K562 (cell line): Measurements from ENCODE around the gene APOM. TPM values are rescaled to one million over a fixed set of nuclear protein-coding genes. Genes with fewer than 3 reads are reported as not detected.

Experiments used
- ASH1L ChIP-seq: fragments of 450-650 bp; IDR thresholded peaks from 2 replicates; pipeline ENCODE4 v1.6.1; 2018; ENCODE audit warnings: borderline replicate concordance, mild to moderate bottlenecking, low read depth; ENCODE audit not compliant: partially characterized antibody
- BRF1 ChIP-seq: IDR thresholded peaks from 3 replicates; pipeline ENCODE4 v1.6.1; 2011; ENCODE audit warnings: borderline replicate concordance, mild to moderate bottlenecking; ENCODE audit not compliant: insufficient read length; ENCODE audit errors: extremely low read depth
- ELK1 ChIP-seq: sonication (generic); formaldehyde crosslinking; IDR thresholded peaks from 2 replicates; pipeline ENCODE4 v1.8.1; 2022; ENCODE audit warnings: missing genetic modification reagents
- GTF2A2 ChIP-seq: IDR thresholded peaks from 2 replicates; pipeline ENCODE4 v1.6.1; 2016; ENCODE audit warnings: mild to moderate bottlenecking, missing genetic modification characterization, missing compliant biosample characterization
- HDAC3 ChIP-seq: fragments of 450-650 bp; IDR thresholded peaks from 2 replicates; pipeline ENCODE4 v1.6.1; 2018; ENCODE audit warnings: borderline replicate concordance, mild to moderate bottlenecking, moderate library complexity; ENCODE audit not compliant: partially characterized antibody
- HMGXB4 ChIP-seq: sonication (generic); formaldehyde crosslinking; IDR thresholded peaks from 2 replicates; pipeline ENCODE4 v1.8.1; 2023; ENCODE audit warnings: mild to moderate bottlenecking, missing genetic modification reagents
- HNRNPLL ChIP-seq: fragments of 200-400 bp; formaldehyde crosslinking; IDR thresholded peaks from 2 replicates; pipeline ENCODE4 v1.6.1; 2017; ENCODE audit warnings: low read length, low read depth, mild to moderate bottlenecking; ENCODE audit not compliant: poor library complexity, severe bottlenecking
- MED1 ChIP-seq: sonication (generic); formaldehyde crosslinking; IDR thresholded peaks from 2 replicates; pipeline ENCODE4 v1.8.1; 2023; ENCODE audit warnings: missing genetic modification reagents, borderline replicate concordance
- MYC ChIP-seq, 2 experiments: fragments of 250-450 bp in 1 of 2; sonication (Bioruptor Pico) in 1 of 2; IDR thresholded peaks; 2 replicates each; pipeline versions ENCODE4 v1.5.1 to v1.6.1; 2012 to 2021; ENCODE audit warnings: low read depth in 2 of 2, borderline replicate concordance in 1 of 2, improper control_type of control experiment in 1 of 2, low read length in 1 of 2, mild to moderate bottlenecking in 1 of 2, moderate library complexity in 1 of 2
- MYNN ChIP-seq, 2 experiments: sonication (generic); formaldehyde crosslinking in 1 of 2; IDR thresholded peaks; 2 replicates each; pipeline versions ENCODE4 v1.5.0 to v1.6.1; 2016 to 2020; ENCODE audit warnings: antibody characterized with exemption in 1 of 2, missing genetic modification reagents in 1 of 2
- NFIX ChIP-seq: fragments of 250-450 bp; sonication (Bioruptor Pico); IDR thresholded peaks from 2 replicates; pipeline ENCODE4 v1.4.0; 2020; ENCODE audit warnings: low read depth, mild to moderate bottlenecking, moderate library complexity
- PHB ChIP-seq: fragments of 250-450 bp; sonication (Bioruptor Pico); IDR thresholded peaks from 2 replicates; pipeline ENCODE4 v1.5.0; 2021
- RAD51 ChIP-seq: fragments of 450-650 bp; IDR thresholded peaks from 2 replicates; pipeline ENCODE4 v1.7.1; 2016; ENCODE audit warnings: low read depth, mild to moderate bottlenecking, borderline replicate concordance
- RB1 ChIP-seq: fragments of 450-650 bp; IDR thresholded peaks from 2 replicates; pipeline ENCODE4 v1.6.1; 2017; ENCODE audit warnings: low read depth, mild to moderate bottlenecking
- SETDB1 ChIP-seq: IDR thresholded peaks from one replicate; pipeline ENCODE4 v1.6.1; 2012; ENCODE audit warnings: low read length, control low read depth, inconsistent platforms
- ZC3H11A ChIP-seq: IDR thresholded peaks from 2 replicates; pipeline ENCODE4 v1.6.1; 2012; ENCODE audit warnings: low read depth, low read length, improper control_type of control experiment
- ZC3H4 ChIP-seq: sonication (generic); formaldehyde crosslinking; IDR thresholded peaks from 2 replicates; pipeline ENCODE4 v1.9.0; 2021; ENCODE audit warnings: missing genetic modification reagents, borderline replicate concordance
- ZEB2 ChIP-seq: fragments of 450-650 bp; IDR thresholded peaks from 2 replicates; pipeline ENCODE4 v1.6.1; 2016
- ZFP1 ChIP-seq: fragments of 450-650 bp; formaldehyde crosslinking; IDR thresholded peaks from 2 replicates; pipeline ENCODE4 v1.4.0; 2020; ENCODE audit warnings: mild to moderate bottlenecking, mixed read lengths
- ZNF121 ChIP-seq: sonication (generic); formaldehyde crosslinking; conservative IDR thresholded peaks from 2 replicates; pipeline ENCODE4 v1.8.0; 2022; ENCODE audit warnings: missing genetic modification reagents
- ZNF280A ChIP-seq: fragments of 450-650 bp; IDR thresholded peaks from 2 replicates; pipeline ENCODE4 v1.6.1; 2018; ENCODE audit warnings: mild to moderate bottlenecking, low read depth; ENCODE audit not compliant: partially characterized antibody
- ZNF699 ChIP-seq: fragments of 250-450 bp; sonication (Bioruptor Pico); IDR thresholded peaks from 2 replicates; pipeline ENCODE4 v1.8.0; 2021; ENCODE audit warnings: mild to moderate bottlenecking, moderate library complexity; ENCODE audit not compliant: insufficient replicate concordance
- polyA plus RNA-seq, 8 experiments: library from polyadenylated mRNA; depleted of rRNA in 4 of 8; stranded (reverse) in 5 of 8; unstranded in 3 of 8; fragments of >200 nt; fragmentation: Nextera tagmentation in 2 of 8; fragmentation: Illumina TruSeq in 1 of 8; extraction: Ambion mirVana in 2 of 8; extraction: Trizol in 1 of 8; gene quantifications; 2 replicates each; pipeline versions ENCODE4 v1.2.1 to v1.2.3, GENCODE V29; 2011 to 2014; ENCODE audit warnings: inconsistent platforms in 1 of 8, missing spikeins in 1 of 8
- total RNA-seq, 7 experiments: library from RNA; depleted of rRNA in 6 of 7; stranded (reverse); fragments of >200 nt in 6 of 7; fragmentation: Illumina TruSeq in 2 of 7; extraction: Trizol in 2 of 7; gene quantifications; 2 replicates each; pipeline versions ENCODE4 v1.2.1 to v1.2.3, GENCODE V29; 2011 to 2021; ENCODE audit warnings: low replicate concordance in 1 of 7

Gene APOM
- total and polyA plus RNA-seq, 9 of the 15 experiments (the other 6 are each of a cell fraction or from before 2014, with no cell fraction given), result 5.7 to 24.3 (median 10.4) TPM

GRCh38 chr6:31690231-31691077 lies 34.8 kb downstream of the APOM start (continued):
- TF ChIP-seq ASH1L (no peak), RB1 (peak; percentile 82; the same call in 1 of the 2 replicates), ZFP1 (CRISPR knock-in tag) (no peak), HDAC3 (no peak), HNRNPLL (no peak), MED1 (CRISPR knock-in tag) (peak; percentile 90; the same call in 1 of the 2 replicates), MYNN (IDR thresholded peaks at IDR 0.05) (peak; percentile 67), MYNN (CRISPR knock-in tag; IDR thresholded peaks at IDR 0.05) (no peak), RAD51 (0 out of 2 replicates have a peak, but pooled peaks have one; percentile 17), PHB (no peak), ZNF121 (CRISPR knock-in tag) (peak; percentile 28; the same call in 1 of the 2 replicates), BRF1 (no peak), ZC3H4 (peak; percentile 33; the same call in 1 of the 2 replicates), SETDB1 (no peak), ZNF280A (no peak), ZNF699 (CRISPR knock-in tag) (no peak), NFIX (CRISPR knock-in tag) (no peak), HMGXB4 (CRISPR knock-in tag) (no peak), ELK1 (CRISPR knock-in tag) (no peak), MYC (IDR thresholded peaks at IDR 0.05; ENCODE audit: low read depth, low read length) (peak; percentile 27; the same call in 1 of the 2 replicates), MYC (CRISPR knock-in tag; IDR thresholded peaks at IDR 0.05; ENCODE audit: borderline replicate concordance, low read depth) (peak; percentile 75; the same call in 1 of the 2 replicates), GTF2A2 (tag) (no peak; the same call in 1 of the 2 replicates), ZC3H11A (no peak), ZEB2 (peak; percentile 99)
